Astrocyte (in vitro differentiated cells and primary cell): Measurements from ENCODE around the gene NR0B1. TPM values are rescaled to one million over a fixed set of nuclear protein-coding genes. Genes with fewer than 3 reads are reported as not detected.

ENCODE experiments used
- DNase-seq: peaks from one replicate; pipeline ENCODE4 v3.0.0-alpha.2; 2010; ENCODE audit warnings: low read depth
- FAIRE-seq: peaks from 2 replicates; lab custom pipeline; 2011; peaks lifted over from hg19 to GRCh38; lab: Jason Lieb, UNC
- H2AFZ ChIP-seq: 2 replicates; pipeline ENCODE4 v1.6.0; 2012; ENCODE audit warnings: low read depth, low read length, inconsistent platforms
- H3K27ac ChIP-seq: 2 replicates; pipeline ENCODE4 v1.5.1; 2011; ENCODE audit warnings: low read depth, low read length, inconsistent platforms
- H3K27me3 ChIP-seq: 2 replicates; pipeline ENCODE4 v1.6.0; 2011; ENCODE audit warnings: low read length, inconsistent platforms; ENCODE audit not compliant: insufficient read depth
- H3K36me3 ChIP-seq: 2 replicates; pipeline ENCODE4 v1.5.1; 2011; ENCODE audit warnings: low read length, inconsistent platforms; ENCODE audit not compliant: insufficient read depth
- H3K4me1 ChIP-seq: 2 replicates; pipeline ENCODE4 v1.5.1; 2011; ENCODE audit warnings: low read length, inconsistent platforms; ENCODE audit not compliant: insufficient read depth
- H3K4me2 ChIP-seq: 2 replicates; pipeline ENCODE4 v1.6.0; 2012; ENCODE audit warnings: low read length, inconsistent platforms
- H3K4me3 ChIP-seq: 2 replicates; pipeline ENCODE4 v1.5.1; 2011; ENCODE audit warnings: low read depth, mild to moderate bottlenecking, low read length, inconsistent platforms; ENCODE audit not compliant: insufficient read depth
- H3K79me2 ChIP-seq: 2 replicates; pipeline ENCODE4 v1.6.0; 2012; ENCODE audit warnings: mild to moderate bottlenecking, low read length, inconsistent platforms; ENCODE audit not compliant: insufficient read depth
- H3K9ac ChIP-seq: 2 replicates; pipeline ENCODE4 v1.6.0; 2012; ENCODE audit warnings: mild to moderate bottlenecking, low read length, inconsistent platforms
- H3K9me3 ChIP-seq: 2 replicates; pipeline ENCODE4 v1.5.1; 2012; ENCODE audit warnings: low read depth, mild to moderate bottlenecking, low read length, inconsistent platforms; ENCODE audit not compliant: insufficient read depth
- H4K20me1 ChIP-seq: 2 replicates; pipeline ENCODE4 v1.6.0; 2012; ENCODE audit warnings: low read length, inconsistent platforms; ENCODE audit not compliant: insufficient read depth
- H3K27ac Mint-ChIP-seq: one replicate; pipeline ENCODE4 v1.8.0; 2021; ENCODE audit warnings: mild to moderate bottlenecking, mixed read lengths; ENCODE audit not compliant: unreplicated experiment
- H3K27me3 Mint-ChIP-seq: one replicate; pipeline ENCODE4 v1.8.0; 2021; ENCODE audit warnings: low read depth, mixed read lengths; ENCODE audit not compliant: unreplicated experiment
- H3K36me3 Mint-ChIP-seq: one replicate; pipeline ENCODE4 v1.8.0; 2021; ENCODE audit warnings: low read depth, mixed read lengths; ENCODE audit not compliant: unreplicated experiment
- H3K4me1 Mint-ChIP-seq: one replicate; pipeline ENCODE4 v1.8.0; 2021; ENCODE audit warnings: low read depth, mixed read lengths; ENCODE audit not compliant: unreplicated experiment
- H3K4me3 Mint-ChIP-seq: one replicate; pipeline ENCODE4 v1.8.0; 2021; ENCODE audit warnings: mild to moderate bottlenecking, moderate library complexity, mixed read lengths; ENCODE audit not compliant: unreplicated experiment
- H3K9me3 Mint-ChIP-seq: one replicate; pipeline ENCODE4 v1.8.0; 2021; ENCODE audit warnings: mild to moderate bottlenecking, mixed read lengths; ENCODE audit not compliant: unreplicated experiment
- EZH2 ChIP-seq: IDR thresholded peaks from 2 replicates; pipeline ENCODE4 v1.6.1; 2012; ENCODE audit warnings: mild to moderate bottlenecking, low read length, inconsistent platforms; ENCODE audit not compliant: insufficient read depth
- total RNA-seq: library from RNA; stranded (reverse); gene quantifications from 2 replicates; pipeline ENCODE4 v1.2.1, GENCODE V29; 2021
- TF ChIP-seq, protein P1 (sequence below): IDR thresholded peaks from 2 replicates; pipeline ENCODE4 v1.5.1; 2011; ENCODE audit warnings: low read depth, mild to moderate bottlenecking, inconsistent platforms, low read length, moderate library complexity; ENCODE audit not compliant: insufficient read depth

The NR0B1 gene
- total RNA-seq, 1 donor from 2014 or later, result 0.25 TPM

DNA sequence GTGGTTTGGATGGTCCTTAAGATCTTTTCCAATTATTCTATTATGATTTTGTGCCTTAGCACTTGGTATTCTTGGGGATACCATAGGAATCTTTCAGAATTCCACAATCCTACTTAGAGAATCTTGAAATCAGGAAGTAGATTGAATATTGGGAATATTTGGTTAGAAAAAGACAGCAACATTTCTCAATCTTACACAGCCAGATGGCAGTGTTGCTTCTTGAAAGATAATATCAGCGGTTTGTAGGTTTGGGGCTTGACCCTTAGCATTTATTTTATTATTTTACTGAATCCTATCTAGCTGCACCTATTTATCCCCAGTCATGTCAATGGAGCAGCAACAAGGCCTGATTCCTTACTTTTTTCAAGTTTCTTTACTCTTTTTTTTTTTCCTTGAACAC is 33.7 kb downstream of the NR0B1 start:
- H3K4me3 Mint-ChIP-seq, result no peak overlapping the region
- no peak overlapping the region for H2AFZ ChIP-seq
- no peak for DNase-seq
- no peaks in the 10 kb centered on the region for H3K4me1 ChIP-seq
- no peaks in the 10 kb centered on the region for H4K20me1 ChIP-seq
- H3K9me3 Mint-ChIP-seq, result no peaks in the 10 kb centered on the region
- H3K27ac ChIP-seq, result no peak overlapping the region
- no peak overlapping the region for H3K9ac ChIP-seq
- peaks cover 7% of the 10 kb centered on the region for H3K4me1 Mint-ChIP-seq
- no peak overlapping the region for H3K4me2 ChIP-seq
- H3K36me3 Mint-ChIP-seq, result no peaks in the 10 kb centered on the region
- H3K27me3 ChIP-seq, result no peaks in the 10 kb centered on the region
- H3K27ac Mint-ChIP-seq, result no peak overlapping the region
- H3K4me3 ChIP-seq, result no peak overlapping the region
- no peaks in the 10 kb centered on the region for H3K79me2 ChIP-seq
- no peak for FAIRE-seq
- no peak for TF ChIP-seq EZH2
- TF ChIP-seq, protein P1, sequence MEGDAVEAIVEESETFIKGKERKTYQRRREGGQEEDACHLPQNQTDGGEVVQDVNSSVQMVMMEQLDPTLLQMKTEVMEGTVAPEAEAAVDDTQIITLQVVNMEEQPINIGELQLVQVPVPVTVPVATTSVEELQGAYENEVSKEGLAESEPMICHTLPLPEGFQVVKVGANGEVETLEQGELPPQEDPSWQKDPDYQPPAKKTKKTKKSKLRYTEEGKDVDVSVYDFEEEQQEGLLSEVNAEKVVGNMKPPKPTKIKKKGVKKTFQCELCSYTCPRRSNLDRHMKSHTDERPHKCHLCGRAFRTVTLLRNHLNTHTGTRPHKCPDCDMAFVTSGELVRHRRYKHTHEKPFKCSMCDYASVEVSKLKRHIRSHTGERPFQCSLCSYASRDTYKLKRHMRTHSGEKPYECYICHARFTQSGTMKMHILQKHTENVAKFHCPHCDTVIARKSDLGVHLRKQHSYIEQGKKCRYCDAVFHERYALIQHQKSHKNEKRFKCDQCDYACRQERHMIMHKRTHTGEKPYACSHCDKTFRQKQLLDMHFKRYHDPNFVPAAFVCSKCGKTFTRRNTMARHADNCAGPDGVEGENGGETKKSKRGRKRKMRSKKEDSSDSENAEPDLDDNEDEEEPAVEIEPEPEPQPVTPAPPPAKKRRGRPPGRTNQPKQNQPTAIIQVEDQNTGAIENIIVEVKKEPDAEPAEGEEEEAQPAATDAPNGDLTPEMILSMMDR, result peak; percentile 16
- H3K27me3 Mint-ChIP-seq, result no peaks in the 10 kb centered on the region
- no peaks in the 10 kb centered on the region for H3K9me3 ChIP-seq
- no peaks in the 10 kb centered on the region for H3K36me3 ChIP-seq

DNA sequence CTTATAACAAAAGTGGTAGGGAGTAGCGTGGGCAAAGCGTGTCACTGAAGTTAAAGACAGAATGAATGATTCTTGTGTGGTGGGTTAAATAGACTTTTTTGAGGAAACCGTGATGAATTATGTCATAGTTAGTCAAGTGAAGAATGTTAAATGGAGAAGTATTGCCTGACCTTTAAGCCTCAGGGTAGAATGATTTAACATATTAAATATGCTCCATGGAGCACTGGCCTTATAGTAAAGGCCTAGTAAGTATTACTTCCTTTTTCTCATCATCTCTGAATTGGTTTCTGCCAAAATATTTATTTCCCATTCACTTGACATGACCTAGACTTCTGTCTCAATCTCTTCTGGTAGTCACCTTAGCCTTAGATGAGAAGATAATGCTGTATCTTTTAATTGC is 38.6 kb downstream of the NR0B1 start:
- no peaks in the 10 kb centered on the region for H3K79me2 ChIP-seq
- H3K36me3 Mint-ChIP-seq, result no peaks in the 10 kb centered on the region
- H3K27me3 Mint-ChIP-seq, result no peaks in the 10 kb centered on the region
- H3K27ac ChIP-seq, result no peak overlapping the region
- no peak overlapping the region for H3K9ac ChIP-seq
- H3K36me3 ChIP-seq, result no peaks in the 10 kb centered on the region
- no peak overlapping the region for H2AFZ ChIP-seq
- H4K20me1 ChIP-seq, result no peaks in the 10 kb centered on the region
- no peak for DNase-seq
- H3K4me1 ChIP-seq, result no peaks in the 10 kb centered on the region
- no peak overlapping the region for H3K4me3 ChIP-seq
- H3K9me3 Mint-ChIP-seq, result no peaks in the 10 kb centered on the region
- no peaks in the 10 kb centered on the region for H3K27me3 ChIP-seq
- no peak overlapping the region for H3K4me3 Mint-ChIP-seq
- peaks cover under 1% of the 10 kb centered on the region for H3K4me1 Mint-ChIP-seq
- H3K27ac Mint-ChIP-seq, result no peak overlapping the region
- no peak overlapping the region for H3K4me2 ChIP-seq
- TF ChIP-seq, protein P1, result no peak
- TF ChIP-seq EZH2, result no peak
- no peak for FAIRE-seq
- H3K9me3 ChIP-seq, result no peaks in the 10 kb centered on the region

DNA sequence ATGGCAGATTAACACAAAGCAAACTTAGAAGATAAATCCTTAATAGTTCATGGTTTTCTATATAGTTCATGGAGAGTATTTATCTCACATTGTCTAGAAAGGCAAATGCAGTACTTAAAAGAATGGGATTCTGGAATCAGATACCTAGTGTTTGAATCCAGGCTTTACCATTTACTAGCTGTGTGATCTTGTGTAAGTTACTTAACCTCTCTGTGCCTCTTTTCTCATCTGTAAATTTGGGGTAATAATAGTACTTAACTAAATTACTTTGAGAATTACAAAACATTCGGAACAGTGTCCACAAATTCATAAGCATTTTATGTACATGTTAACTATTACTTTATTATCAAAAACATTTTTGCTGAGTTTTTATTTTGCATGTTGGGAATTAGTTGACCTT is 46.4 kb downstream of the NR0B1 start:
- Mint-ChIP-seq H3K4me1 (no peaks in the 10 kb centered on the region), H3K4me3 (no peak overlapping the region), H3K36me3 (no peaks in the 10 kb centered on the region), H3K27me3 (peaks cover 2% of the 10 kb centered on the region), H3K27ac (no peak overlapping the region), H3K9me3 (no peaks in the 10 kb centered on the region)
- FAIRE-seq (no peak), DNase-seq (no peak)
- no peak overlapping the region for H3K27ac ChIP-seq
- H3K9ac ChIP-seq, result no peak overlapping the region
- no peak overlapping the region for H3K4me2 ChIP-seq
- TF ChIP-seq, protein P1, result no peak
- TF ChIP-seq EZH2, result no peak
- H3K4me3 ChIP-seq, result no peak overlapping the region
- no peaks in the 10 kb centered on the region for H4K20me1 ChIP-seq
- H3K4me1 ChIP-seq, result no peaks in the 10 kb centered on the region
- H3K79me2 ChIP-seq, result no peaks in the 10 kb centered on the region
- H3K36me3 ChIP-seq, result no peaks in the 10 kb centered on the region
- H3K9me3 ChIP-seq, result no peaks in the 10 kb centered on the region
- H3K27me3 ChIP-seq, result no peaks in the 10 kb centered on the region
- H2AFZ ChIP-seq, result no peak overlapping the region
